DND-41 (cell line): ENCODE results near the gene RBFOX2.
"Not testable (repeated sequence)": the region's sequence is repeated elsewhere in the genome, so short reads cannot be mapped to it uniquely, and the experiment has no call there.

ENCODE experiments used
- ATAC-seq: fragments of 200-7000 bp; cut with Tn5 transposase; 3 replicates; pipeline ENCODE4 v1.9.1; 2021; ENCODE audit warnings: low read depth; ENCODE audit not compliant: insufficient read depth
- DNase-seq: peaks from one replicate; pipeline ENCODE4 v3.0.0-alpha.2; 2020
- H2AFZ ChIP-seq: 2 replicates; pipeline ENCODE4 v1.6.0; 2012; ENCODE audit warnings: low read depth, low read length
- H3K27ac ChIP-seq: 2 replicates; pipeline ENCODE4 v1.5.1; 2012; ENCODE audit warnings: low read length, inconsistent platforms
- H3K27me3 ChIP-seq: fragments of 200-600 bp; sonication (generic); 2 replicates; pipeline ENCODE4 v1.6.0; 2012; ENCODE audit warnings: low read length, mild to moderate bottlenecking, inconsistent platforms; ENCODE audit not compliant: insufficient read depth, poor library complexity
- H3K36me3 ChIP-seq: 2 replicates; pipeline ENCODE4 v1.5.1; 2012; ENCODE audit warnings: low read length, inconsistent platforms; ENCODE audit not compliant: insufficient read depth
- H3K4me1 ChIP-seq: 2 replicates; pipeline ENCODE4 v1.5.1; 2012; ENCODE audit warnings: mild to moderate bottlenecking, low read length; ENCODE audit not compliant: insufficient read depth
- H3K4me2 ChIP-seq: 2 replicates; pipeline ENCODE4 v1.6.0; 2012; ENCODE audit warnings: mild to moderate bottlenecking, moderate library complexity, low read length, inconsistent platforms; ENCODE audit not compliant: insufficient read depth
- H3K4me3 ChIP-seq, 2 experiments: fragments of 200-600 bp in 1 of 2; shearing (Covaris generic) in 1 of 2; 2 replicates each; pipeline ENCODE4 v1.5.1; 2012 to 2016; ENCODE audit warnings: inconsistent platforms in 2 of 2, low read length in 2 of 2, mild to moderate bottlenecking in 2 of 2, low read depth in 1 of 2, moderate library complexity in 1 of 2
- H3K79me2 ChIP-seq: 2 replicates; pipeline ENCODE4 v1.6.0; 2012; ENCODE audit warnings: low read length, inconsistent platforms; ENCODE audit not compliant: insufficient read depth
- H3K9ac ChIP-seq: 2 replicates; pipeline ENCODE4 v1.6.0; 2012; ENCODE audit warnings: low read depth, mild to moderate bottlenecking, inconsistent platforms, low read length, moderate library complexity
- H3K9me3 ChIP-seq: 2 replicates; pipeline ENCODE4 v1.5.1; 2012; ENCODE audit warnings: low read length, moderate library complexity, mild to moderate bottlenecking, inconsistent platforms; ENCODE audit not compliant: insufficient read depth, severe bottlenecking
- H4K20me1 ChIP-seq: 2 replicates; pipeline ENCODE4 v1.6.0; 2012; ENCODE audit warnings: low read length; ENCODE audit not compliant: insufficient read depth
- EZH2 ChIP-seq: IDR thresholded peaks from 3 replicates; pipeline ENCODE4 v1.6.1; 2012; ENCODE audit warnings: borderline replicate concordance, low read depth, mild to moderate bottlenecking, moderate library complexity, low read length, inconsistent platforms; ENCODE audit not compliant: severe bottlenecking
- TF ChIP-seq, protein P1 (sequence below): IDR thresholded peaks from 2 replicates; pipeline ENCODE4 v1.5.1; 2012; ENCODE audit warnings: borderline replicate concordance, low read length, moderate library complexity, mild to moderate bottlenecking; ENCODE audit not compliant: poor library complexity, severe bottlenecking; ENCODE audit errors: extremely low read depth

RBFOX2 gene

DNA sequence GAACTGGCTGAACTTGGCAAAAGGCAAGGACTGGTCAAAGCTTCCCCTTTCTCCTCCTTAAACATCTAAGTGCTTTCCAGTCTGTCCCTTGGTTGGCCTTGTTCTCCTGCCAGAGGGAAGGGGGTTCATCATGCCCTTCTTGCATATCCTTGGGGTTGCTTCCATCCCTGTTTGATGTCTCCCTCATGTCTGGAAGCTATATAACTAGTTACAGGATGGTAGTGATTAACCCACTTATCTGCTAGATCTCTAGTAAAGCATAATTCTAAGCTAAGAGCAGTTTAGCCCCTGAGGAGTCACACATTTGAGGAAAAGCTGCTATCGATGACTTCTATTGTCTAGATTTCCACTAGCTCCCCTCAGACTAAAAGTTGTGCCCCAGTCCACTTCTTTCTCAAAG, 288.0 kb downstream of the RBFOX2 start:
- Histone ChIP-seq H2AFZ (no peak overlapping the region), H3K36me3 (no peaks in the 10 kb centered on the region), H3K27me3 (peaks cover 2% of the 10 kb centered on the region), H4K20me1 (no peaks in the 10 kb centered on the region), H3K79me2 (no peaks in the 10 kb centered on the region), H3K9me3 (no peaks in the 10 kb centered on the region), H3K4me3 (no peak overlapping the region), H3K9ac (no peak overlapping the region), H3K4me1 (no peaks in the 10 kb centered on the region), H3K4me2 (no peak overlapping the region), H3K27ac (no peak overlapping the region)
- DNase-seq (no peak), ATAC-seq (no peak)
- no peak for TF ChIP-seq EZH2
- TF ChIP-seq, protein P1, sequence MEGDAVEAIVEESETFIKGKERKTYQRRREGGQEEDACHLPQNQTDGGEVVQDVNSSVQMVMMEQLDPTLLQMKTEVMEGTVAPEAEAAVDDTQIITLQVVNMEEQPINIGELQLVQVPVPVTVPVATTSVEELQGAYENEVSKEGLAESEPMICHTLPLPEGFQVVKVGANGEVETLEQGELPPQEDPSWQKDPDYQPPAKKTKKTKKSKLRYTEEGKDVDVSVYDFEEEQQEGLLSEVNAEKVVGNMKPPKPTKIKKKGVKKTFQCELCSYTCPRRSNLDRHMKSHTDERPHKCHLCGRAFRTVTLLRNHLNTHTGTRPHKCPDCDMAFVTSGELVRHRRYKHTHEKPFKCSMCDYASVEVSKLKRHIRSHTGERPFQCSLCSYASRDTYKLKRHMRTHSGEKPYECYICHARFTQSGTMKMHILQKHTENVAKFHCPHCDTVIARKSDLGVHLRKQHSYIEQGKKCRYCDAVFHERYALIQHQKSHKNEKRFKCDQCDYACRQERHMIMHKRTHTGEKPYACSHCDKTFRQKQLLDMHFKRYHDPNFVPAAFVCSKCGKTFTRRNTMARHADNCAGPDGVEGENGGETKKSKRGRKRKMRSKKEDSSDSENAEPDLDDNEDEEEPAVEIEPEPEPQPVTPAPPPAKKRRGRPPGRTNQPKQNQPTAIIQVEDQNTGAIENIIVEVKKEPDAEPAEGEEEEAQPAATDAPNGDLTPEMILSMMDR = no peak

DNA sequence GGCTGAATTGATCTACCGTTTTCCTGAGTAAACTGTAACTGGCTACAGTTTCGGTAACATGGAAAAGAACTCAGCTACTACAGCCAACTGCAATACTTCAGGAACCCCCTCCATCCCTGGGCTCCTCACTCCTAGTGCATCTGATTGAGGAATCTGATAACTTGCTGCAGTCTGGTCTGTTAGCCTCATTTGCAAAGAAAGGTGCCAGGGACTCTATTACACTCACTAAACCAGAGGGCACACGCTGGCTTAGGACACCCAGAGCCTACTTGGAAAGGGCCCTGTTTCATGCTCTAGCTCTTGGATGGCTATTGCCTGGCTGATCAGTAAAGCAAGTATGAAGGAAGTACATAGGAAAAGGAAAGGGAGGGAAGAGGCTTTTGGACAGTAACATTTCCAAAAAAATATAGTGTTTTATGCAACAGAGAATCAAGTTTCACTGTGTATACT, 288.7 kb downstream of the RBFOX2 start:
- Histone ChIP-seq H4K20me1 (no peaks in the 10 kb centered on the region), H3K9ac (no peak overlapping the region), H3K4me3 (no peak overlapping the region), H3K36me3 (no peaks in the 10 kb centered on the region), H3K79me2 (no peaks in the 10 kb centered on the region), H3K27me3 (peaks cover 2% of the 10 kb centered on the region), H3K27ac (no peak overlapping the region), H3K4me1 (no peaks in the 10 kb centered on the region), H3K4me2 (no peak overlapping the region), H2AFZ (no peak overlapping the region), H3K9me3 (no peaks in the 10 kb centered on the region)
- TF ChIP-seq, protein P1 = no peak
- no peak for ATAC-seq
- no peak for DNase-seq

DNA sequence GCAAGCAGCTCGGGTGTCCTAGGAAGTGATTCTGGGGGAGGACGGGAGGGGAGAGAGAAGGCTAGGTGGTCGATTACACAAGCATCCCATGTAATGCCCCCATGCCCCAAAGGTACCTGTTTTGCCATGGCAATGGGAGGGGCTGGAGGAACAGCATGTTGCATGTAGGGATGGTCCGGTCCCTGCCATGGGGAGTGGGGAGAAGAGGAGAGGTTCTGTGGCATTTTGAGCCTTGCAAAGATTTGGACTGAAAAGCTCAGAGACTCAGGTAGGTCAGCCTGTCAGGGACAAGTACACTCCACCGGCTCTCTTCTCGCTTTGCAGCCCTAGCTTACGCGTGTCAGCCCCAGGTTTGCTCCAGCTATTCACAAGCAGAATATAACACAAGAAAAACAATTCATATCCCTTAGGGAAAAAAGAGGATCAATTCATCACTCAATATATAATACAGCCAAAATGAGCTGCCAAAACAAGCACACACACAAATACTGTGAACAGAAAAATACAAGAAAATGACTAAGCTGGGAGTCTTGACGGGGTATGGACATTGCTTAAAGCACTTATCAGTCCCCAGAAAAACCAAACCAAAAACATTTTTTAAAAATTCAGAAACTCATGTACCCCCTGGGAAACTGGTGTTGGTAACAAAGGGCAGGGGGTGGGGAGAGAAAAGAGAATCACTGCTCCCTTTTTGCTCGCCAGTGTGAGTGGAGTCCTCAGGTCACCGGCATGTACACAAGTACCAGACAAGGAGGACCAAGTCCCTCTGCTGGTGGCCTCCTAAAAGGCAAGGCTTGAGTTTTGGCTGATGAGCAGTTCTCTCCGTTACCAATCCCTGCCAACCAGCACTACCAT, 289.3 kb downstream of the RBFOX2 start:
- no peak for TF ChIP-seq EZH2
- TF ChIP-seq, protein P1 = peak; percentile 18
- no peaks in the 10 kb centered on the region for H3K9me3 ChIP-seq
- no peak overlapping the region for H3K9ac ChIP-seq
- H3K36me3 ChIP-seq = no peaks in the 10 kb centered on the region
- no peak overlapping the region for H3K4me2 ChIP-seq
- DNase-seq (no peak), ATAC-seq (no peak)
- no peak overlapping the region for H2AFZ ChIP-seq
- H3K4me1 ChIP-seq = no peaks in the 10 kb centered on the region
- H3K79me2 ChIP-seq = no peaks in the 10 kb centered on the region
- H3K4me3 ChIP-seq = no peak overlapping the region
- no peak overlapping the region for H3K27ac ChIP-seq
- H3K27me3 ChIP-seq = peaks cover 5% of the 10 kb centered on the region
- no peaks in the 10 kb centered on the region for H4K20me1 ChIP-seq

DNA sequence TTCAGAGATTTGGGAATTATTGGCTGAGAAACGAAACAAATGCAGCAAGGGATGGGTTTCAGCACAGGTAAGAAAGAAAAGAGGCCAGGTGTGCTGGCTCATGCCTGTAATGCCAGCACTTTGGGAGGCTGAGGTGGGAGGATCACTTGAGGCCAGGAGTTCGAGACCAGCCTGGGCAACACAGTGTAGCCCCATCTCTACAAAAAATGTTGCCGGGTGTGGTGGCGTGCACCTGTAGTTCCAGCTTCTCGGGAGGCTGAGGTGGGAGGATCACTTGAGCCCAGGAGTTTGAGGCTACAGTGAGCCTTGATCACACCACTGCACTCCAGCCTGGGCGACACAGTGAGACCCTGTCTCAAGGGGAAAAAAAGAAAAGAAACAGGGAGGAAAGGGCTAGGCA, 290.7 kb downstream of the RBFOX2 start:
- H3K36me3 ChIP-seq, H3K27ac ChIP-seq, H3K27me3 ChIP-seq, DNase-seq, H3K79me2 ChIP-seq, H2AFZ ChIP-seq, H3K4me3 ChIP-seq, H3K9me3 ChIP-seq, H4K20me1 ChIP-seq, H3K9ac ChIP-seq, H3K4me1 ChIP-seq, ATAC-seq, H3K4me2 ChIP-seq: not testable (repeated sequence)
